SKM-1 (cell line): ENCODE results near the gene SLC1A7.

Source experiments
- DNase-seq: peaks from one replicate; lab custom pipeline; 2025; ENCODE audit not compliant: unreplicated experiment; lab: John Stamatoyannopoulos, UW

The SLC1A7 gene

GRCh38 chr1:53134961-53135734 is 7.3 kb downstream of the SLC1A7 start:
- no peak for DNase-seq

DNA sequence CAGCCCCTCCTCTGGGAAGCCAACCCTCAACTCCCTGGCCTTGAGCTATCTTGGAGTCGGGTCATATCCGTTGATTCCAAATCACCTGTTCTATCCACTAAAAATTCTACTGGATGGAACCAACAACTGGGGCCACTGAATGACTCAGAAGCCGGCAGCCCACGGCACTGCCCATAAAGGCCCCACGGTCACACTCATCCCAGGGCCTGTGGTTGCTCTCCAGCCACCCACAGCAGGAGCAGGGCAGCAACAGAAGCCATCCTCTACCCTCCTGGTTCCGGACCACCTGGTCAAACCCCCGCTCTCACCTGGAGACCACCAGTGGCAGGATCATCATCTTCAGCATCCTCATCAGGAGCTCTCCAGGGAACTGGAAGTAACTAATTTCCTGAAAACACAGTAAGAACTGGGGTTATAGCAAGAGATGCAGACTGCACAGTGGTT is 8.4 kb downstream of the SLC1A7 start:
- DNase-seq, result no peak

DNA sequence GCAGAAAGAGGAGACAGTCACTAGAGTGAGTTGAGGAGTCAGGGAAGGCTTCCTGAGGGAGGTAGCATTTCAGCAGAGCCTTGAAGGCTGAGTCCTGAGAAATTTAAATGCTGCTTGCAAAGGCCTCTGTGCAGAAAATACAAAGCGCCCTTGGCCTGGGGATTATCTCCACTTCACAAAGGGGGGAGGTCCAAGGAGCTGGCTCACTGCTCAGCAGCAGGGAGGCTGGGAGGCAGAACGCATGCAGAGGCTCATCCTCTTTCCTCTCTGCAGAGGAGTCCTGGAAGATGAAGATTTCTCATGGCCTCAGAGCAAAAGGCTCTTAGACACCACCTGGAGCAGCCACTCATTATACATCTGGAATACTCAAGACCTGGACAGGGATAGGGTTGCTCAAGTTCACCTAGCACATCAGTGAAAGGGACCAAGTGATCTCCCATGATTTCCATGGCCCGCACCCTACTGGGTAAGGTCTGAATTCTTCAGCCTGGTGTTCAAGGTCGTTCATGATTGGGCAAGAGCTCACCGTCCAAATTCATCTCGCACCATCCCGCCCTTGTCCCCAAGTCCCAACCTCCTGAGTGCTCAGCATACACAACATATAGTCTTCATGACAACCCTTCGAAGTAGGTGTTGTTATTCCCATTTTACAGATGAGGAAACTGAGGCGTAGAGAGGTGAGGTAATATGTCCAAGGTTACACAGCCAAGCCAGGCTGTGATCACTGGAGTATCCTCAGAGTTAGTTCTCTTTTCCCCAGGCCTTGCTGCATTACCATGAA is 9.0 kb downstream of the SLC1A7 start:
- DNase-seq, result no peak

GRCh38 chr1:53132176-53132575 is 10.3 kb downstream of the SLC1A7 start:
- DNase-seq, result no peak

GRCh38 chr1:53131590-53131938 is 10.9 kb downstream of the SLC1A7 start:
- no peak for DNase-seq

DNA sequence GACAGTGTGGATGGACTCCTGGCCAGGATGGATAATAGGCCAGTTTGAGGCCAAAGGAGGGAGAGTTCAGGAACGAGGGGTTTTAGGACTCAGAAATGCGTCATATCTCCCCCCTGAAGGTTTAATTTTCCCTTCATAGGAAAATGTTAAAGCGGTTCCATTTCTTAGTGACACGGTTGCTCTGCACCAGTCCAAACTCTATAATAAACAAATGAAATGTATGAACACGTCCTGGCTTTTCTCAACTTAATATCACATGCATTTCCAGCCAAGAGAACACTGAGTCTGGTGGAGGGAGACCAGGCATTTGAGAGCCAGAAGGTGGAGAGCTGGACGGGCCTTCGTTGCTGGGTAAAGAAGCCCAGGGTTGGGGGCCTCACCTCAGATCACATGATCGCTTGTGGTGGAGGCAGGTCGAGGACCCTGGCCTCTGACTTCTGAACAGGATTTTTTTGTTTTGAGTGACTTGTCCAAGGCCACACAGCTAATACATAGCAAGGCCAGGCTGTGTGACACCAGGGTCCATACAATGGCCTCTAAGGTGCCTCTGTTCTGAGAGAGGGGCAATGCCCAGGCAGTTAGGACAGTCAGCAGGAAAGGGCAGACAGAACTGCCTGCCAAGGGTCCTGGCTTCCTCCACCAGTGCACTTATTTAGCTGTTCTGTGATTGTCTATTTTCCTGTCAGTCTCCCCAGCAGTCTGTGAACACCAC is 11.4 kb downstream of the SLC1A7 start:
- no peak for DNase-seq

- DNase-seq, result no peak
Observed at GRCh38 chr1:53130598-53130877, 11.9 kb downstream of the SLC1A7 start.

DNA sequence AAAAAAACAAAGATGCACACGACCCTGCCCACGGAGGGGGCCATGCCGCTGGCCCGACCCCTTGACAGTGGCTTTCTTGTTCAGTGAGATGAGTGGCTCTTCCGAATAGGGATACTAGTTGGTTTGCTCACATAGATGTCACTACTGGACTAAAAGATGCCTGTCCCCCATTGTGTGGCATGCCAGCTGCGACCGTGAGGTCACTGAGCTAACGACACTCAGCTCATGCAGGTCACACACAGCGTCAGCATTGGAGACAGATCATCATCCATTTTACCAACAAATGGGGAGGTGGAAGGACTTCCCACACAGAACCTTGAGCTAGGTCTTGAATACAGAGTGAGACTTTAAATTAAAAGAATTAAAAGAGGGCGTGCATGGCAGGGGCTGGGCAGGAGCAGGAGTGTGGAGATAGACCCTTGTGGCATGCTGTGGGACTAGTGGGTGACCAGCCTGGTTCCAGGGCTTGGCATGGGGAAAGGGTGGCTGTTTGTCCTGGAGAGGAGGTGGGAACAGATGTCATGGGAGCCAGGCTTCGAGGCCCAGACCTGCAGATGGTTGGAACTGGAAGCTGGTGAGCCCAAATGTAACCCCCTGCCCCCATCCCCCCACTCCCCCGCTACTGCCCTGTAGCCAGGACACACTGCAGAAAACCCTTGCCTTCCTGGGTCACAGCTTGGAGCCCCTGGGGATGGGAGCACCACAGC is 12.4 kb downstream of the SLC1A7 start:
- DNase-seq, result no peak

GRCh38 chr1:53128401-53128800 is 14.0 kb downstream of the SLC1A7 start:
- no peak for DNase-seq

DNA sequence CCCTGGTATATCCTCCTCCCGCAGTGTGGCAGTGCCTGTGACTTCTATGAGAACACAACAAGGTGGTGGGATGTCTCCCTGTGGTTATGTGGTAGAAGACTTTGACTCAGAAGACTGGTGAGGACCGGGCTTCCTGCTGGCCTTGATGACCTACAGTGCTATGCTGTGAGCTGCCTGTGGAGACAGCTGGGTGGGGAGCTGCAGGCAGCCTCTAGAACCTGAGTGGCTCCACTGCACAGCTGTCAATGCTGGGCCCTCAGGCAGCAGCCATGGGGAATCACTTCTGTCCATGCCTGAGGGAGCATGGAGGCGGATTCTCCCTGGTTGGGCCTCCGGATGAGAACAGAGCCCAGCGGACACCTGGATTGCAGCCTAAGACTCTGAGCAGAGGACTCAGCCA is 14.9 kb downstream of the SLC1A7 start:
- DNase-seq, result no peak

GRCh38 chr1:53126495-53126894 is 15.9 kb downstream of the SLC1A7 start:
- DNase-seq, result no peak

DNA sequence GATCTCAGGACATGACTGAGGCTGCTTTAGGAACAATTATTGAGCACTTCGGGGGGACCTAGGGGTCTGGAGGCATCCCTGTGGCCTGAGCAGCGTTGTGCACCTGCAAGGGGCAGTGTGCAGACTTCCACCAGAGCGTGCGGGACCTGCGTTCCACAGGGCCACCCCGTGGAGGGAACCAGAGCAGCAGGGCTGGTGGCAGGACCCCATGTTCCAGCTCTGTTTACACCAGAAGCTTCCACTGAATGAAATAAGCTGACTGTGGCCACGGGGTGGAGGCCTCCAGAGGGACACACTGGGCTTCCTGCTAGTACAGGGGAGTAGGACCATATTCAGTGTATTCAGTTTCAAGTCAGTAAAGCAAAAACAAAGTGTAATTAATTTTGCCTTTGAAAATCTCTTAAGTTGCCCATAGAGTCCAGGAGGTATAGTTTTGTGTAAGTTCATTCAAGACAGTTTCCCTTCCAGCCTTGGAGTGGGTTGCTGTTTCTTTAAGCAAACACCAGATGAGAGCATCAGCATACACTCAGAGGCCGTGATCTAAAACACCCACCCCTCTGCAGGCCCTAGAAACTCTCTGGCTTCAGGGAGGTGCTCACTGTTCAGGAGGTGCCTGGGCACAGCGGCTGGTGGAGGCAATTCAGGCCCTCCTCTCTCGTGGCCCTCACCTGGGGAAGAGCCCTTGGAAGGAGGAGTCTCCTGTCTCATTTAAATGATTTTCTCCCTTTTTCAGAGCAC is 16.6 kb downstream of the SLC1A7 start:
- DNase-seq, result no peak

GRCh38 chr1:53125122-53125521 is 17.3 kb downstream of the SLC1A7 start:
- DNase-seq, result no peak

DNA sequence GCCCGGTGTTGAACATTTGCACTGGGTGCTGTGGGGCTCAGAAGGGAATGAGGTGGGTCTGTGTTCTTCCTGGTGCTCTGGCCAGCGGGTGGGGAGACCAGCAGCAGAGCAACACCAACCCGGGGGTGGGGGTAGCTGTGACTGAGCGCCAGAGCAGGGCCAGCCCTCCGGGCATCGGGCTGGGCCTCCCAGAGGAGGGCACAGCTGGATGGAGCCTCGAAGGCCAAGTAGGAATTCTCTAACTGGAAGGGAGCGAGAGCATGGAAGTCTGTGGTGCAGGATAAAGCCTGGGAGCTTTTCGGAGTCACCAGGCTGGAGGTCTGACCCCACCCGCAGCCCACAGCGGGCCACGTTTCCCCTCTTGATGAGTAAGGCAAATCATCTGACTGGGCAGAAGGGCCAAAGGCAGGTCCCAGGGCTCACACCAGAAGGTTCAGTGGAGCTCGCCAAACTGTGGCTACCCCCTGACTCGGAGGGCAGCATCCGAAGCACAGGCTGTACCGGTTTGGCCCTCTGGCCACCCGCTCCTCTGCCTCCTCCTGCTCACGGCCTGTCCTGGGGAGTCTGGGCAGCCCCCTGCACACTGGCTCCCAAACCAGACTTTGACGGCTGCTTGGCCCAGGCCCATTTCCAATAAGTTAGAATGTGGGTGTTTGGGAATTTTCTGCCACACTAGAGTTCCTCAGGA is 18.8 kb downstream of the SLC1A7 start:
- DNase-seq, result no peak

DNA sequence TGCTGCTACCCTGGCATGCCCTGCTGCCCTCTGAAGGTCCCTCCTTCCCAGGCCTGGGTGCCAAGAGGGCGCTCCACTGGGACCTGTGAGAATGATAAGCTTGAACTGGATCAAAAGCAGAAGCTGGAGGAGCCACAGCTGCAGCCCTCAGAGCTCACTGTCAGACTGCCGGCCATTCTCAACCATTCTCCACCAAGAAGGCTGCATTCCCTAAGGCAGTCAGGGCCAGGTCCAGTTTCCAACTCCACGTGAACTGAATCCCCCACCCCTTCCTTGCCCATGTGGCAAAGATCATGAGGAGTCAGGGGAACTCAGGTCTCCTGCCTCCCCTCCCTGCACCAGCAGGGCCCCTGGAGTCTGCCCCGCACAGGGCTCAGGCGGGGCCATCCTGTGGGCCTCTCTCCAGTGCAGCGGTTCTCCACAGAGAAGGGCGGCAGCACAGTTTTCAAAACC is 19.5 kb downstream of the SLC1A7 start:
- no peak for DNase-seq

- DNase-seq, result no peak
Observed at GRCh38 chr1:53122201-53122885, 20.1 kb downstream of the SLC1A7 start.

DNA sequence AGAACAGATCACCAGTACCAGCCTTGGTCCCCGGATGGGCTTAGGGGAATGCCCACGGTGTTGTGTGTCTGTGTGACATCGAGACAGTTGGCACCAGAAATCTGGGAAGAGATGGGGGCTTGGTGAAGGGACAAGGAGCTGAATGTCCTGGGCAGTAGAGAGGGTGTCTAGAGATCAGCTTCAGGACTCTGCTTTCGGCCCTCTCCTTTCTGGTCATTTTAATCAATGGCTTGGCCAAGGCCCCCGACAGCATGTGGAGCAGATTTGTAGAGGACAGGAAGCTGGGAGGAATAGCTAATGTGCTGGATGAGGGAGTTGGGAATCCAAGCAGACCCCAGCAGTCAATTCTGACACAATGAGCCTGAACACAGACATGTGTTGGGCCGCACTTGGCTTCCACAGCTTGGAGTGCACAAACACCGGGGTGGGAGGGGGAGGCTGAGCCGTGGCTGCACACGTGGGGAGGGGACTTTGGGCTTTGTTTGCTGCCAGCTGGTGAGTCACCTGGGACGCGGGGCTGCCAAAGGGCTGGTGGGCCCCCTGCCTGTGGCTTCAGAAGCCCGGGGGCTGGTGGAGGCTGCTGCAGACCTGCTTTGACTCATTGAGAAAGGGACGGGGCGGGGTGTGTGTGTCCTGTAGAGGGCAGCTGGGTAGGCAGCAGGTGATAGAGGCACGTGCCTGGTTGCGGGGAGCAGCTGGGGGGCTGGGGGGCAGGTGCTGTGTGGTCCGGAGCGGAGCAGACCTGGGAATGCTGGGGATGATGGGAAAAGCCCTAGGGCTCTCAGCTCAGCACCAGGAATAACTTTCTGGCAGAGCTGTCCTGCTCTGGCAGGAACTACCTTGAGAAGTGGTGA is 20.9 kb downstream of the SLC1A7 start:
- no peak for DNase-seq

GRCh38 chr1:53120659-53121058 is 21.8 kb downstream of the SLC1A7 start:
- no peak for DNase-seq

DNA sequence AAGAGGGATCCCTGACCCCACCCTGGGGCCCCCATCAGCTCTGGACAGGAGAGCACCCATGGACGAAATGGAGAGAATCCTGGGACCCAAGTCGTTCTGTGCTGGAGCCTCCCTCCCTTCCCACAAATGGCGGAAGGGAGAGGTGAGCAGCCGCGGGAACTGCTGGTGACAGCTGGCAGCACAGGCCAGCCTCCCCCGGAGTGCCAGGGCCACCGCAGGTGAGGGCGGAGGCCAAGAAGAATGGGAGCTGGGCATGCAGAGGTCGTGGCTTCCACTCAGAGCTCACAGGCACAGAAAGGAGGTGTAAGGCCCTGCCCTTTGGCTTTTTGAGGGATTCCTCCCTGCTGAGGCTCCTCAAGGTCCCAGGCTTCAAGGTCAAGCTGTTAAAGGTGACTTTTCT is 24.6 kb downstream of the SLC1A7 start:
- no peak for DNase-seq
